Measurements from ENCODE around the gene TDP2. TPM values are rescaled to one million over a fixed set of nuclear protein-coding genes. Genes with fewer than 3 reads are reported as not detected.

The TDP2 gene
- total RNA-seq, 1 experiment from 2014 or later, result 30.2 TPM

DNA sequence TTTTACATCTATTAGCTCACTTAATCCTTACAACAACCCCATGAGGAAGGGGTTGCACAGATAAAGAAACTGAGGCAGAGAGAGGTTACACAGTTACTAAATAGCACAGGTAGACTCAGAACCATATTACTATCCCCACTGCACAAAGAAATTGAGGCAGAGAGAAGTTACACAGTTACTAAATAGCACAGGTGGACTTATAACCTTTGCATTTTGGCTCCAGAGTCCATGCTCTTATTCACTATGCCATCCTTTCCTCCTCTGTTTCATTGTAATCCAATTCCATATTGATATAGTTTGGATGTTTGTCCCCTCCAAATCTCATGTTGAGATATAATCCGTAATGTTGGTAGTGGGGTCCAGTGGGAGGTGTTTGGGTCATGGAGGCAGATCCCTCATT lies 3.5 kb downstream of the TDP2 start:
- peaks cover 7 to 16% of the 10 kb centered on the region in 2 experiments; a peak in 3 of 4 replicates for H3K4me1 ChIP-seq (ENCODE audit: control insufficient read depth in 1 of 2, insufficient read depth in 2 of 2, low read length in 2 of 2)
- ChIA-PET RAD21 (ENCODE audit: low non-redundant PET in 1 of 2, low total read pairs in 2 of 2, uncharacterized antibody in 2 of 2, unreplicated experiment in 2 of 2) (no interaction called here), POLR2A (no interaction called here), CTCF (no interaction called here)
- H3K9me3 ChIP-seq (ENCODE audit: control insufficient read depth in 1 of 2, insufficient read depth in 1 of 2, low read depth in 1 of 2, low read length in 2 of 2), result no peaks in the 10 kb centered on the region
- TF ChIP-seq SRF (IDR thresholded peaks at IDR 0.05; ENCODE audit: low read depth) (no peak), EZH2 (IDR thresholded peaks at IDR 0.05) (no peak), CBX3 (IDR thresholded peaks at IDR 0.05; ENCODE audit: low read depth) (no peak), SIN3A (IDR thresholded peaks at IDR 0.05; ENCODE audit: low read depth) (no peak), ZNF274 (IDR thresholded peaks at IDR 0.05; ENCODE audit: low read depth, low read length) (no peak), JUND (IDR thresholded peaks at IDR 0.05) (no peak)
- TF ChIP-seq, protein P1, sequence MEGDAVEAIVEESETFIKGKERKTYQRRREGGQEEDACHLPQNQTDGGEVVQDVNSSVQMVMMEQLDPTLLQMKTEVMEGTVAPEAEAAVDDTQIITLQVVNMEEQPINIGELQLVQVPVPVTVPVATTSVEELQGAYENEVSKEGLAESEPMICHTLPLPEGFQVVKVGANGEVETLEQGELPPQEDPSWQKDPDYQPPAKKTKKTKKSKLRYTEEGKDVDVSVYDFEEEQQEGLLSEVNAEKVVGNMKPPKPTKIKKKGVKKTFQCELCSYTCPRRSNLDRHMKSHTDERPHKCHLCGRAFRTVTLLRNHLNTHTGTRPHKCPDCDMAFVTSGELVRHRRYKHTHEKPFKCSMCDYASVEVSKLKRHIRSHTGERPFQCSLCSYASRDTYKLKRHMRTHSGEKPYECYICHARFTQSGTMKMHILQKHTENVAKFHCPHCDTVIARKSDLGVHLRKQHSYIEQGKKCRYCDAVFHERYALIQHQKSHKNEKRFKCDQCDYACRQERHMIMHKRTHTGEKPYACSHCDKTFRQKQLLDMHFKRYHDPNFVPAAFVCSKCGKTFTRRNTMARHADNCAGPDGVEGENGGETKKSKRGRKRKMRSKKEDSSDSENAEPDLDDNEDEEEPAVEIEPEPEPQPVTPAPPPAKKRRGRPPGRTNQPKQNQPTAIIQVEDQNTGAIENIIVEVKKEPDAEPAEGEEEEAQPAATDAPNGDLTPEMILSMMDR (IDR thresholded peaks at IDR 0.05 in 2 of 3, conservative IDR thresholded peaks at IDR 0.05 in 1 of 3; ENCODE audit: borderline replicate concordance in 1 of 3, insufficient read depth in 1 of 3, low read depth in 2 of 3, low read length in 2 of 3), result no peak
- TF ChIP-seq, protein P2, sequence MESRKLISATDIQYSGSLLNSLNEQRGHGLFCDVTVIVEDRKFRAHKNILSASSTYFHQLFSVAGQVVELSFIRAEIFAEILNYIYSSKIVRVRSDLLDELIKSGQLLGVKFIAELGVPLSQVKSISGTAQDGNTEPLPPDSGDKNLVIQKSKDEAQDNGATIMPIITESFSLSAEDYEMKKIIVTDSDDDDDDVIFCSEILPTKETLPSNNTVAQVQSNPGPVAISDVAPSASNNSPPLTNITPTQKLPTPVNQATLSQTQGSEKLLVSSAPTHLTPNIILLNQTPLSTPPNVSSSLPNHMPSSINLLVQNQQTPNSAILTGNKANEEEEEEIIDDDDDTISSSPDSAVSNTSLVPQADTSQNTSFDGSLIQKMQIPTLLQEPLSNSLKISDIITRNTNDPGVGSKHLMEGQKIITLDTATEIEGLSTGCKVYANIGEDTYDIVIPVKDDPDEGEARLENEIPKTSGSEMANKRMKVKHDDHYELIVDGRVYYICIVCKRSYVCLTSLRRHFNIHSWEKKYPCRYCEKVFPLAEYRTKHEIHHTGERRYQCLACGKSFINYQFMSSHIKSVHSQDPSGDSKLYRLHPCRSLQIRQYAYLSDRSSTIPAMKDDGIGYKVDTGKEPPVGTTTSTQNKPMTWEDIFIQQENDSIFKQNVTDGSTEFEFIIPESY (IDR thresholded peaks at IDR 0.05; ENCODE audit: extremely low read depth, insufficient replicate concordance, low read length), result no peak
- TF ChIP-seq, protein P3, sequence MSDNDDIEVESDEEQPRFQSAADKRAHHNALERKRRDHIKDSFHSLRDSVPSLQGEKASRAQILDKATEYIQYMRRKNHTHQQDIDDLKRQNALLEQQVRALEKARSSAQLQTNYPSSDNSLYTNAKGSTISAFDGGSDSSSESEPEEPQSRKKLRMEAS (IDR thresholded peaks at IDR 0.05), result no peak
- intact Hi-C loops (cut with micrococcal nuclease), result no loop called here
- no peak overlapping the region for H3K4me3 ChIP-seq (replicated peaks in 1 of 2; ENCODE audit: low read depth in 1 of 2, low read length in 2 of 2)
- H4K20me1 ChIP-seq (ENCODE audit: insufficient read depth), result no peaks in the 10 kb centered on the region
- no peaks in the 10 kb centered on the region for H3K9me2 ChIP-seq (ENCODE audit: insufficient read depth)
- no TSS peak for BruUV-seq (replicated peaks)
- peaks cover 9 to 11% of the 10 kb centered on the region in 2 experiments; a peak in 2 of 4 replicates for H3K36me3 ChIP-seq (ENCODE audit: control insufficient read depth in 1 of 2, insufficient read depth in 2 of 2, low read length in 2 of 2)
- H3K4me2 ChIP-seq (ENCODE audit: low read length), result no peak overlapping the region
- no peak for ATAC-seq
- DNase-seq (ENCODE audit: low read depth, low spot score), result no peak
- H2AFZ ChIP-seq (ENCODE audit: low read depth, low read length, poor library complexity, severe bottlenecking), result no peak overlapping the region
- H3K27ac ChIP-seq (ENCODE audit: low read depth, low read length), result no peak overlapping the region
- H3K79me2 ChIP-seq (ENCODE audit: insufficient read depth, low read length), result peaks cover 37% of the 10 kb centered on the region
- no peaks in the 10 kb centered on the region for H3K27me3 ChIP-seq (ENCODE audit: insufficient read depth, low read length)
- H3K9ac ChIP-seq (ENCODE audit: low read length), result no peak overlapping the region

Measured in HCT116 (cell line).